Hepatocyte (in vitro differentiated cells): Measurements from ENCODE around the gene TSPEAR.

Source experiments
- EZH2 ChIP-seq: fragments of 200-600 bp; sonication (generic); IDR thresholded peaks from 2 replicates; pipeline ENCODE4 v1.6.1; 2016; ENCODE audit warnings: antibody characterized with exemption, mild to moderate bottlenecking, borderline replicate concordance
- EZH2phosphoT487 ChIP-seq: fragments of 200-600 bp; sonication (generic); IDR thresholded peaks from one replicate; pipeline ENCODE4 v1.6.1; 2018; ENCODE audit warnings: antibody characterized with exemption, mild to moderate bottlenecking, low read depth, moderate library complexity; ENCODE audit not compliant: unreplicated experiment, severe bottlenecking
- TF ChIP-seq, protein P1 (sequence below): fragments of 200-600 bp; sonication (generic); IDR thresholded peaks from 2 replicates; pipeline ENCODE4 v1.5.1; 2016; ENCODE audit warnings: antibody characterized with exemption, mild to moderate bottlenecking; ENCODE audit not compliant: poor library complexity

GRCh38 chr21:44640761-44641160 is 70.6 kb downstream of the TSPEAR start:
- TF ChIP-seq, protein P1, sequence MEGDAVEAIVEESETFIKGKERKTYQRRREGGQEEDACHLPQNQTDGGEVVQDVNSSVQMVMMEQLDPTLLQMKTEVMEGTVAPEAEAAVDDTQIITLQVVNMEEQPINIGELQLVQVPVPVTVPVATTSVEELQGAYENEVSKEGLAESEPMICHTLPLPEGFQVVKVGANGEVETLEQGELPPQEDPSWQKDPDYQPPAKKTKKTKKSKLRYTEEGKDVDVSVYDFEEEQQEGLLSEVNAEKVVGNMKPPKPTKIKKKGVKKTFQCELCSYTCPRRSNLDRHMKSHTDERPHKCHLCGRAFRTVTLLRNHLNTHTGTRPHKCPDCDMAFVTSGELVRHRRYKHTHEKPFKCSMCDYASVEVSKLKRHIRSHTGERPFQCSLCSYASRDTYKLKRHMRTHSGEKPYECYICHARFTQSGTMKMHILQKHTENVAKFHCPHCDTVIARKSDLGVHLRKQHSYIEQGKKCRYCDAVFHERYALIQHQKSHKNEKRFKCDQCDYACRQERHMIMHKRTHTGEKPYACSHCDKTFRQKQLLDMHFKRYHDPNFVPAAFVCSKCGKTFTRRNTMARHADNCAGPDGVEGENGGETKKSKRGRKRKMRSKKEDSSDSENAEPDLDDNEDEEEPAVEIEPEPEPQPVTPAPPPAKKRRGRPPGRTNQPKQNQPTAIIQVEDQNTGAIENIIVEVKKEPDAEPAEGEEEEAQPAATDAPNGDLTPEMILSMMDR: no peak
- TF ChIP-seq EZH2: no peak
- TF ChIP-seq EZH2phosphoT487: no peak
